MM.1S (cell line): ENCODE results near the gene DRICH1.
"Not testable (repeated sequence)": the region's sequence is repeated elsewhere in the genome, so short reads cannot be mapped to it uniquely, and the experiment has no call there.

ENCODE experiments used
- DNase-seq: peaks from one replicate; pipeline ENCODE4 v3.0.0-alpha.2; 2015
- H2AFZ ChIP-seq: fragments of 300-600 bp; sonication (generic); 2 replicates; pipeline ENCODE4 v1.6.0; 2016; ENCODE audit warnings: antibody characterized with exemption, low read length
- H3F3A ChIP-seq: fragments of 300-600 bp; sonication (generic); 2 replicates; pipeline ENCODE4 v1.6.1; 2016; ENCODE audit warnings: mild to moderate bottlenecking, antibody characterized with exemption, low read length, moderate library complexity, mixed read lengths; ENCODE audit not compliant: insufficient read depth
- H3K27ac ChIP-seq: fragments of 300-600 bp; sonication (generic); 2 replicates; pipeline ENCODE4 v1.5.1; 2016; ENCODE audit warnings: mild to moderate bottlenecking, low read length
- H3K27me3 ChIP-seq: fragments of 300-600 bp; sonication (generic); replicated peaks from 2 replicates; pipeline ENCODE4 v1.6.0; 2016; ENCODE audit warnings: low read length; ENCODE audit not compliant: insufficient read depth
- H3K36me3 ChIP-seq: fragments of 300-600 bp; sonication (generic); replicated peaks from 2 replicates; pipeline ENCODE4 v1.6.1; 2016; ENCODE audit warnings: mild to moderate bottlenecking, low read length, mixed read lengths; ENCODE audit not compliant: insufficient read depth
- H3K4me1 ChIP-seq: fragments of 300-600 bp; sonication (generic); 2 replicates; pipeline ENCODE4 v1.6.1; 2016; ENCODE audit warnings: low read length, mixed read lengths
- H3K4me2 ChIP-seq: fragments of 300-600 bp; sonication (generic); 2 replicates; pipeline ENCODE4 v1.6.0; 2016; ENCODE audit warnings: low read depth, low read length
- H3K4me3 ChIP-seq: fragments of 300-600 bp; sonication (generic); 2 replicates; pipeline ENCODE4 v1.5.1; 2016; ENCODE audit warnings: low read length, mixed read lengths
- H3K79me2 ChIP-seq: fragments of 300-600 bp; sonication (generic); 2 replicates; pipeline ENCODE4 v1.6.1; 2016; ENCODE audit warnings: mixed run types, low read length, mixed read lengths
- H3K9ac ChIP-seq: fragments of 300-600 bp; sonication (generic); 2 replicates; pipeline ENCODE4 v1.6.1; 2016; ENCODE audit warnings: low read length, mixed read lengths
- H3K9me2 ChIP-seq: fragments of 300-600 bp; sonication (generic); replicated peaks from 2 replicates; pipeline ENCODE4 v1.6.1; 2016; ENCODE audit warnings: mild to moderate bottlenecking, low read length, mixed read lengths; ENCODE audit not compliant: insufficient read depth
- H3K9me3 ChIP-seq: fragments of 300-600 bp; sonication (generic); replicated peaks from 2 replicates; pipeline ENCODE4 v1.6.1; 2016; ENCODE audit warnings: mild to moderate bottlenecking, low read length, mixed read lengths; ENCODE audit not compliant: insufficient read depth
- H4K20me1 ChIP-seq: fragments of 300-600 bp; sonication (generic); 2 replicates; pipeline ENCODE4 v1.6.1; 2016; ENCODE audit warnings: mild to moderate bottlenecking, low read length, moderate library complexity, mixed read lengths; ENCODE audit not compliant: insufficient read depth
- EZH2 ChIP-seq: fragments of 300-600 bp; sonication (generic); optimal IDR thresholded peaks from 2 replicates; pipeline ENCODE3; 2017; ENCODE audit warnings: low read depth, mild to moderate bottlenecking, antibody characterized with exemption, low read length, mixed read lengths
- EZH2phosphoT487 ChIP-seq: fragments of 300-600 bp; sonication (generic); IDR thresholded peaks from 2 replicates; pipeline ENCODE4 v1.6.1; 2018; ENCODE audit warnings: antibody characterized with exemption, low read length
- TF ChIP-seq, protein P1 (sequence below): fragments of 300-600 bp; sonication (generic); IDR thresholded peaks from 2 replicates; pipeline ENCODE4 v1.5.1; 2016; ENCODE audit warnings: antibody characterized with exemption, low read length, mixed read lengths

DRICH1 gene

DNA sequence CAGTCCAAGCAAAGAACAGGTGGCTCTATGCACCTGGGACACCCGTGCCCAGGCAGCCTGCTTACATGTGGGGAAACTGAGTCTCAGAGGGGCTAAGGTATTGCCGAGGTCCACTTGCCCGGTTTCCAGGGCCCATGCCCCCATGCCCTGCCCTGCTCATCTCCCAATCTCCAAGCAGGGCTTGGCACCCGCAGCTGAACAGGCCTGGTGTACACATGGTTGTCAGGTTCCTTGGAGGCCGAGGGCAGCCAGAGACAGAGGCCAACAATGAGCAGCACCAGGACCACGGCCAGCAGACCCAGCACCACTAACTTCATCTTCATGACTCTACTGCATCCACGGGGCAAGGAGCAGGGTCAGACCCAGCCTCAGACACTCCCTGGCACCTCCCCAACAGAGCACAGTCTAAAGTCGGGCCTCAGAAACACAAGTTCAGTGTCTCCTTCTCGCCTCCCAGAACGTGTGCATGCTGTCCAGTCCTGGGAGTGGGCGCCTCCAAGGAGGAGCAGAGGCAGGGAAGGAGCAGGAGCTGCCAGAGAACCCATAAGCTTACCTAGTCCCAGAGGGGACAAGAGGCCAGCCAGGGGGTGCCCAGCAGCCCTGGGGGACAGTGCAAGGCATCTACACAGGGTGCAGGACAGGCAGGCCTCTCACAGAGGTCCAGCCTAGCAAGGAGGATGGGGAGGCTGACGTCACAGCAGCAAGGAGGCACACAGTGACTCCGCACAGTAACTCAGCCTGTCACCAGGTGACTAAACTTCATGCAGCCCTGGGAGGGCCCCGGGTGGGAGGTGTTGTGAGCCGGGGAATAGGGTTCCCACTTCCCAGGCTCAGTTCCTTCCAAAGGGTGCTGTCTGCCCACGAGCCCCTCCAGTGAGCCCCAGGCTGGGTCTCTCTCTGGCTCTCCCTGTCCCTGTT lies 38.5 kb upstream of the DRICH1 start:
- TF ChIP-seq EZH2phosphoT487 (no peak), EZH2 (no peak)
- TF ChIP-seq, protein P1, sequence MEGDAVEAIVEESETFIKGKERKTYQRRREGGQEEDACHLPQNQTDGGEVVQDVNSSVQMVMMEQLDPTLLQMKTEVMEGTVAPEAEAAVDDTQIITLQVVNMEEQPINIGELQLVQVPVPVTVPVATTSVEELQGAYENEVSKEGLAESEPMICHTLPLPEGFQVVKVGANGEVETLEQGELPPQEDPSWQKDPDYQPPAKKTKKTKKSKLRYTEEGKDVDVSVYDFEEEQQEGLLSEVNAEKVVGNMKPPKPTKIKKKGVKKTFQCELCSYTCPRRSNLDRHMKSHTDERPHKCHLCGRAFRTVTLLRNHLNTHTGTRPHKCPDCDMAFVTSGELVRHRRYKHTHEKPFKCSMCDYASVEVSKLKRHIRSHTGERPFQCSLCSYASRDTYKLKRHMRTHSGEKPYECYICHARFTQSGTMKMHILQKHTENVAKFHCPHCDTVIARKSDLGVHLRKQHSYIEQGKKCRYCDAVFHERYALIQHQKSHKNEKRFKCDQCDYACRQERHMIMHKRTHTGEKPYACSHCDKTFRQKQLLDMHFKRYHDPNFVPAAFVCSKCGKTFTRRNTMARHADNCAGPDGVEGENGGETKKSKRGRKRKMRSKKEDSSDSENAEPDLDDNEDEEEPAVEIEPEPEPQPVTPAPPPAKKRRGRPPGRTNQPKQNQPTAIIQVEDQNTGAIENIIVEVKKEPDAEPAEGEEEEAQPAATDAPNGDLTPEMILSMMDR: no peak
- no peak overlapping the region for H3K4me3 ChIP-seq
- no peaks in the 10 kb centered on the region for H3K36me3 ChIP-seq
- no peaks in the 10 kb centered on the region for H3K79me2 ChIP-seq
- no peak overlapping the region for H3K27ac ChIP-seq
- no peaks in the 10 kb centered on the region for H4K20me1 ChIP-seq
- H3K9me3 ChIP-seq: no peaks in the 10 kb centered on the region
- no peak overlapping the region for H3K9ac ChIP-seq
- no peaks in the 10 kb centered on the region for H3F3A ChIP-seq
- H3K4me1 ChIP-seq: no peaks in the 10 kb centered on the region
- H3K9me2 ChIP-seq: no peaks in the 10 kb centered on the region
- no peaks in the 10 kb centered on the region for H3K27me3 ChIP-seq
- H3K4me2 ChIP-seq: no peak overlapping the region
- DNase-seq: no peak
- no peak overlapping the region for H2AFZ ChIP-seq

- H3K36me3 ChIP-seq, H3K4me1 ChIP-seq, H3K79me2 ChIP-seq, H3K4me2 ChIP-seq, H3K9me2 ChIP-seq, H2AFZ ChIP-seq, H3K9me3 ChIP-seq, H4K20me1 ChIP-seq, H3K27ac ChIP-seq, H3F3A ChIP-seq, H3K4me3 ChIP-seq, H3K9ac ChIP-seq, H3K27me3 ChIP-seq, DNase-seq: not testable (repeated sequence)
Observed at GRCh38 chr22:23660381-23660780, 28.3 kb upstream of the DRICH1 start.

- no peak overlapping the region for H3K4me2 ChIP-seq
- no peaks in the 10 kb centered on the region for H3F3A ChIP-seq
- H3K36me3 ChIP-seq: no peaks in the 10 kb centered on the region
- H3K4me1 ChIP-seq: no peaks in the 10 kb centered on the region
- no peak overlapping the region for H3K27ac ChIP-seq
- no peaks in the 10 kb centered on the region for H3K9me3 ChIP-seq
- TF ChIP-seq, protein P1: no peak
- TF ChIP-seq EZH2phosphoT487: no peak
- no peak for TF ChIP-seq EZH2
- DNase-seq: no peak
- H2AFZ ChIP-seq: no peak overlapping the region
- H3K27me3 ChIP-seq: no peaks in the 10 kb centered on the region
- H3K9me2 ChIP-seq: no peaks in the 10 kb centered on the region
- no peaks in the 10 kb centered on the region for H3K79me2 ChIP-seq
- no peak overlapping the region for H3K9ac ChIP-seq
- H3K4me3 ChIP-seq: no peak overlapping the region
- no peaks in the 10 kb centered on the region for H4K20me1 ChIP-seq
Observed at GRCh38 chr22:23657727-23658126, 25.6 kb upstream of the DRICH1 start.

- no peak overlapping the region for H3K27ac ChIP-seq
- no peak for TF ChIP-seq EZH2
- no peak overlapping the region for H3K4me3 ChIP-seq
- H3K9me2 ChIP-seq: no peaks in the 10 kb centered on the region
- H3K79me2 ChIP-seq: no peaks in the 10 kb centered on the region
- H2AFZ ChIP-seq: no peak overlapping the region
- H3K27me3 ChIP-seq: no peaks in the 10 kb centered on the region
- no peak for DNase-seq
- H3K9me3 ChIP-seq: no peaks in the 10 kb centered on the region
- no peak overlapping the region for H3K4me2 ChIP-seq
- H4K20me1 ChIP-seq: no peaks in the 10 kb centered on the region
- H3K36me3 ChIP-seq: no peaks in the 10 kb centered on the region
- no peak overlapping the region for H3K9ac ChIP-seq
- H3F3A ChIP-seq: no peaks in the 10 kb centered on the region
- no peaks in the 10 kb centered on the region for H3K4me1 ChIP-seq
Observed at GRCh38 chr22:23655891-23656475, 23.9 kb upstream of the DRICH1 start.
